Natural killer cell (primary cell): ENCODE measurements around the gene MACROD2. TPM values are rescaled to one million over a fixed set of nuclear protein-coding genes. Genes with fewer than 3 reads are reported as not detected.

Experiments used
- ATAC-seq, 3 donors: fragments of 150-1000 bp in 2 of 3; fragments of 200-7000 bp in 1 of 3; cut with Tn5 transposase; 1 replicate in 1 of 3; 2 replicates in 2 of 3; pipeline ENCODE4 v1.10.0; 2021; ENCODE audit warnings: mild to moderate bottlenecking in 2 of 3, moderate library complexity in 2 of 3
- DNase-seq, 2 donors: peaks; one replicate each; pipeline versions ENCODE4 v3.0.0 to v3.0.0-alpha.2; 2013 to 2021; ENCODE audit warnings: mixed read lengths in 1 of 2
- H3K27ac ChIP-seq: one replicate; pipeline ENCODE4 v1.5.1; 2013; ENCODE audit warnings: mild to moderate bottlenecking, low read length
- H3K27me3 ChIP-seq: one replicate; pipeline ENCODE4 v1.6.1; 2013; ENCODE audit warnings: low read length; ENCODE audit not compliant: control insufficient read depth, insufficient read depth
- H3K36me3 ChIP-seq: one replicate; pipeline ENCODE4 v1.6.1; 2013; ENCODE audit warnings: low read length; ENCODE audit not compliant: control insufficient read depth, insufficient read depth
- H3K4me1 ChIP-seq: one replicate; pipeline ENCODE4 v1.6.1; 2013; ENCODE audit warnings: low read length; ENCODE audit not compliant: control insufficient read depth, insufficient read depth
- H3K4me3 ChIP-seq: one replicate; pipeline ENCODE4 v1.5.1; 2013; ENCODE audit warnings: low read length
- H3K9me3 ChIP-seq: one replicate; pipeline ENCODE4 v1.6.1; 2013; ENCODE audit warnings: low read length; ENCODE audit not compliant: control insufficient read depth, insufficient read depth
- H3K27ac Mint-ChIP-seq, 2 donors: one replicate each; pipeline ENCODE4 v1.8.0; 2022; ENCODE audit warnings: mild to moderate bottlenecking in 2 of 2, mixed read lengths in 2 of 2, moderate library complexity in 1 of 2
- H3K27me3 Mint-ChIP-seq, 2 donors: one replicate each; pipeline ENCODE4 v1.8.0; 2022; ENCODE audit warnings: low read depth in 2 of 2, mixed read lengths in 2 of 2
- H3K36me3 Mint-ChIP-seq: one replicate; pipeline ENCODE4 v1.8.0; 2022; ENCODE audit warnings: mixed read lengths
- H3K4me1 Mint-ChIP-seq, 2 donors: one replicate each; pipeline ENCODE4 v1.8.0; 2022; ENCODE audit warnings: mixed read lengths in 2 of 2
- H3K4me3 Mint-ChIP-seq: one replicate; pipeline ENCODE4 v1.8.0; 2022; ENCODE audit warnings: mild to moderate bottlenecking, moderate library complexity, mixed read lengths
- H3K9me3 Mint-ChIP-seq, 2 donors: one replicate each; pipeline ENCODE4 v1.8.0; 2022; ENCODE audit warnings: mixed read lengths in 2 of 2
- WGBS: methylation state at CpG from one replicate; pipeline ENCODE4 v1.1.7; 2013; ENCODE audit warnings: missing lambda C conversion rate; ENCODE audit not compliant: insufficient coverage; 5-methylcytosine and 5-hydroxymethylcytosine counted together
- intact Hi-C: fragments of 100-400 bp; cut with micrococcal nuclease; formaldehyde crosslinking; loops from one replicate; pipeline ENCODE4 v1.14.2; 2022
- total RNA-seq, 4 donors: library from RNA; stranded (reverse); fragments of 120-200 nt in 1 of 4; gene quantifications; one replicate each; pipeline versions ENCODE4 v1.2.3 to v1.2.4, GENCODE V29; 2013 to 2022
- TF ChIP-seq, protein P1 (sequence below): fragments of 200-600 bp; IDR thresholded peaks from one replicate; pipeline ENCODE4 v1.8.0; 2022; ENCODE audit warnings: antibody characterized with exemption

Gene MACROD2
- total RNA-seq, 3 donors from 2014 or later (not counting 1 experiment from before 2014, with no cell fraction given) = 0.19 to 0.88 TPM; not detected in 1

DNA sequence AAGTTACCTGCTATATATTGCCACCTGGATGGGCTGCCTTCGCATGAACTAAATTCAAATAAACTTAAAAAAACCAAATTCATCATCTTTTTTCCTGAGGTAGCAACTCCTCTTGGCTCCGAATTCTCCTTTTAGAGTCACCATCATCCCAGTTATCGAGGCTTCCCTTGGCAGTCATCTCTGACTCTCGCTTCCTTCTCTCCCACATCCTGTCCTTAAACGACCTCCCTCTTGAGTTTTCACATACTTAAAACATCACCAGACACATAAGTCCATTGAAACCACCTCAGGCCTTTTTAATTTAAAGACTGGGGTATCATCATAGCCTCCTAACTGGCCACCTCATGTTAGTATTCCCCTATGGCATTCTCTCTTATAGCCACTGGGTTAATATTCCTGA, 638.2 kb downstream of the MACROD2 start:
- H3K27me3 ChIP-seq = no peaks in the 10 kb centered on the region
- no peaks in the 10 kb centered on the region for H3K36me3 ChIP-seq
- H3K4me1 ChIP-seq = no peaks in the 10 kb centered on the region
- Mint-ChIP-seq H3K27ac (no peak overlapping the region), H3K36me3 (no peaks in the 10 kb centered on the region), H3K27me3 (no peaks in the 10 kb centered on the region), H3K4me3 (no peak overlapping the region), H3K4me1 (no peaks in the 10 kb centered on the region), H3K9me3 (peaks cover 9% of the 10 kb centered on the region in 2 donors)
- no peaks in the 10 kb centered on the region for H3K9me3 ChIP-seq
- DNase-seq (no peak), ATAC-seq (no peak)
- TF ChIP-seq, protein P1, sequence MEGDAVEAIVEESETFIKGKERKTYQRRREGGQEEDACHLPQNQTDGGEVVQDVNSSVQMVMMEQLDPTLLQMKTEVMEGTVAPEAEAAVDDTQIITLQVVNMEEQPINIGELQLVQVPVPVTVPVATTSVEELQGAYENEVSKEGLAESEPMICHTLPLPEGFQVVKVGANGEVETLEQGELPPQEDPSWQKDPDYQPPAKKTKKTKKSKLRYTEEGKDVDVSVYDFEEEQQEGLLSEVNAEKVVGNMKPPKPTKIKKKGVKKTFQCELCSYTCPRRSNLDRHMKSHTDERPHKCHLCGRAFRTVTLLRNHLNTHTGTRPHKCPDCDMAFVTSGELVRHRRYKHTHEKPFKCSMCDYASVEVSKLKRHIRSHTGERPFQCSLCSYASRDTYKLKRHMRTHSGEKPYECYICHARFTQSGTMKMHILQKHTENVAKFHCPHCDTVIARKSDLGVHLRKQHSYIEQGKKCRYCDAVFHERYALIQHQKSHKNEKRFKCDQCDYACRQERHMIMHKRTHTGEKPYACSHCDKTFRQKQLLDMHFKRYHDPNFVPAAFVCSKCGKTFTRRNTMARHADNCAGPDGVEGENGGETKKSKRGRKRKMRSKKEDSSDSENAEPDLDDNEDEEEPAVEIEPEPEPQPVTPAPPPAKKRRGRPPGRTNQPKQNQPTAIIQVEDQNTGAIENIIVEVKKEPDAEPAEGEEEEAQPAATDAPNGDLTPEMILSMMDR = no peak
- no peak overlapping the region for H3K4me3 ChIP-seq
- 83% methylated on average over 5 of the region's 5 CpGs for WGBS
- no peak overlapping the region for H3K27ac ChIP-seq
- intact Hi-C loops = no loop called here

DNA sequence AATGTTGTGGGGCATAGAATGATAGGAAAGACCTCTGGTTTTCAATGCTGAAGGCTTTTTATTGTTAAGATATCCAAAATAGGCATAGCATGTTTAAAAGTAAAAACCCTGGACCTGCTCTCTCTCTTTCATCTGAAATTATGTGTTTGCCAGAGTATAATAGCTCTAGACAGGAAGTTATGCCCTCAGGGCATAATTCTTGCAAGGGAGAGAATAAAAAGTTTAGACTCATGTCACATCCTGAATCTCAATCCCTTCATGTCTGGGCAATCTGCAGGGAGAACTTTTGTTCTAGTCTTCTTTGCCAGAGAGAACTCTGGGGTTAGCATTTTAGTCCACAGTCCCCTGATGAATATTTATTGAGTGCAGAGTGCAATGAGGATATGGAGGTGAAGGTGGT, 639.3 kb downstream of the MACROD2 start:
- no peaks in the 10 kb centered on the region for H3K4me1 ChIP-seq
- Mint-ChIP-seq H3K4me1 (no peaks in the 10 kb centered on the region), H3K4me3 (no peak overlapping the region), H3K36me3 (no peaks in the 10 kb centered on the region), H3K9me3 (peaks cover 9 to 12% of the 10 kb centered on the region in 2 donors), H3K27ac (no peak overlapping the region), H3K27me3 (no peaks in the 10 kb centered on the region)
- H3K27me3 ChIP-seq = no peaks in the 10 kb centered on the region
- no peak overlapping the region for H3K27ac ChIP-seq
- TF ChIP-seq, protein P1 = no peak
- intact Hi-C loops = no loop called here
- H3K4me3 ChIP-seq = no peak overlapping the region
- no peaks in the 10 kb centered on the region for H3K36me3 ChIP-seq
- DNase-seq (no peak), ATAC-seq (no peak)
- H3K9me3 ChIP-seq = no peaks in the 10 kb centered on the region

DNA sequence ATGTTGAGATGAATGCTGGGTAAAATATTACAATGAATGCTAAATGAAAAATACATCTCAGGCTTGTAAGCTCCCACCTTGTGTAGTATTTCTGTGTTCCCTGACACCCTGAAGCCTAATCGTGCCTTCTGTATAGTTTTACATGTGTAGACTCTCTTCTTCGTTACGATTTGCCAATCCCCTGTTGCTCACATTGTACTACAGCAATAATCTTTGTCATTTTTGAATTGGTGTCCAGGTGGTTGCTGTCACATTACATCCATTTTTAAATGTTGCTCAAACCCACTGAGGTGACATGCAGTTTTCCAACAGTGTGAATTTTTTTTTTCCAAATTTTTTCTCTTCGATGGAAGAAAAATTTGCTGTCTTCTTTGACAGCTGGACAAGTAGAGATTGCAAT, 642.1 kb downstream of the MACROD2 start:
- Histone ChIP-seq H3K9me3 (no peaks in the 10 kb centered on the region), H3K4me3 (no peak overlapping the region), H3K27ac (no peak overlapping the region), H3K27me3 (no peaks in the 10 kb centered on the region), H3K4me1 (no peaks in the 10 kb centered on the region), H3K36me3 (no peaks in the 10 kb centered on the region)
- Mint-ChIP-seq H3K27me3 (no peaks in the 10 kb centered on the region), H3K4me1 (no peaks in the 10 kb centered on the region), H3K27ac (no peak overlapping the region), H3K36me3 (peaks cover 7% of the 10 kb centered on the region), H3K4me3 (no peak overlapping the region), H3K9me3 (peaks cover 8 to 17% of the 10 kb centered on the region in 2 donors)
- ATAC-seq (no peak), DNase-seq (no peak)
- intact Hi-C loops = no loop called here
- TF ChIP-seq, protein P1 = no peak
- WGBS = 89% methylated on average over 4 of the region's 4 CpGs

DNA sequence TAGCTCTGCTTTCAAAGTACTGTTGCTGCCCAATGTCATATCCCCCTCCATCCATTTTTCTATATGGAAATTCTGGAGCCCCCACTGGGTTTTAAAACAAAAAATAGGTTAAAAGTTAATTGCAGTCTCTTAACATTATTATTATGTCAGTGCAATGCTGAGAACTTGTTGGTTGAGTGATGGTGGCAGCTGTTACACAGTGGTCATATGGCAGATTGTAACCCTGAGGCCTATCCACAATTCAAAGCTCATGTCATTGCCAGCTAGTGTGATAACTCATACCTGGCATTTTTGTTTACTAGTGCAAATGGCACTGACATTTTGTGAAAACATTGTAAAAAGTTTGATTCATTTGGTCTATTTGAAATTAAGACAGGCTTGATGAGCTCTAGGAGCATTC, 647.8 kb downstream of the MACROD2 start:
- DNase-seq (no peak), ATAC-seq (no peak)
- no peak overlapping the region for H3K27ac Mint-ChIP-seq
- H3K4me1 Mint-ChIP-seq = no peaks in the 10 kb centered on the region
- H3K27me3 ChIP-seq = no peaks in the 10 kb centered on the region
- H3K9me3 ChIP-seq = no peaks in the 10 kb centered on the region
- H3K36me3 ChIP-seq = no peaks in the 10 kb centered on the region
- H3K27ac ChIP-seq = no peak overlapping the region
- no peaks in the 10 kb centered on the region for H3K27me3 Mint-ChIP-seq
- H3K4me3 Mint-ChIP-seq = no peak overlapping the region
- peaks cover 6 to 11% of the 10 kb centered on the region in 2 donors for H3K9me3 Mint-ChIP-seq
- H3K4me3 ChIP-seq = no peak overlapping the region
- TF ChIP-seq, protein P1 = no peak
- intact Hi-C loops = no loop called here
- peaks cover 7% of the 10 kb centered on the region for H3K36me3 Mint-ChIP-seq
- no peaks in the 10 kb centered on the region for H3K4me1 ChIP-seq
